HG03520 (cell line): ENCODE measurements around the gene ATP6V1C2.
"Not testable (repeated sequence)": the region's sequence is repeated elsewhere in the genome, so short reads cannot be mapped to it uniquely, and the experiment has no call there.

ENCODE experiments used
- ATAC-seq: cut with Tn5 transposase; IDR thresholded peaks from one replicate; pipeline ENCODE4 v1.9.1; 2021; ENCODE audit warnings: mild to moderate bottlenecking, moderate library complexity; ENCODE audit not compliant: unreplicated experiment

ATP6V1C2 gene

GRCh38 chr2:10765461-10765860 is 44.0 kb downstream of the ATP6V1C2 start:
- ATAC-seq: no peak

GRCh38 chr2:10765914-10766313 is 44.5 kb downstream of the ATP6V1C2 start:
- ATAC-seq: no peak

- no peak for ATAC-seq
Measured at GRCh38 chr2:10768063-10768507, 46.7 kb downstream of the ATP6V1C2 start.

GRCh38 chr2:10770956-10771750 is 49.7 kb downstream of the ATP6V1C2 start:
- ATAC-seq: no peak

GRCh38 chr2:10771786-10772185 is 50.4 kb downstream of the ATP6V1C2 start:
- ATAC-seq: no peak

GRCh38 chr2:10772201-10772867 is 50.9 kb downstream of the ATP6V1C2 start:
- no peak for ATAC-seq

- ATAC-seq: no peak
Measured at GRCh38 chr2:10772868-10773215, 51.4 kb downstream of the ATP6V1C2 start.

GRCh38 chr2:10773821-10774341 is 52.5 kb downstream of the ATP6V1C2 start:
- no peak for ATAC-seq

- no peak for ATAC-seq
Measured at GRCh38 chr2:10774394-10774793, 53.0 kb downstream of the ATP6V1C2 start.

GRCh38 chr2:10775021-10775780 is 53.8 kb downstream of the ATP6V1C2 start:
- no peak for ATAC-seq

- no peak for ATAC-seq
Measured at GRCh38 chr2:10775831-10776230, 54.4 kb downstream of the ATP6V1C2 start.

- ATAC-seq: no peak
Measured at GRCh38 chr2:10776231-10776977, 55.0 kb downstream of the ATP6V1C2 start.

GRCh38 chr2:10777111-10777841 is 55.8 kb downstream of the ATP6V1C2 start:
- no peak for ATAC-seq

- no peak for ATAC-seq
Measured at GRCh38 chr2:10777842-10778723, 56.7 kb downstream of the ATP6V1C2 start.

- ATAC-seq: no peak
Measured at GRCh38 chr2:10778724-10779115, 57.3 kb downstream of the ATP6V1C2 start.

- ATAC-seq: no peak
Measured at GRCh38 chr2:10779776-10780490, 58.5 kb downstream of the ATP6V1C2 start.

- no peak for ATAC-seq
Measured at GRCh38 chr2:10780491-10780820, 59.0 kb downstream of the ATP6V1C2 start.

GRCh38 chr2:10780821-10781220 is 59.4 kb downstream of the ATP6V1C2 start:
- not testable (repeated sequence) for ATAC-seq

GRCh38 chr2:10781746-10782145 is 60.3 kb downstream of the ATP6V1C2 start:
- ATAC-seq: no peak
